Cardiac fibroblast (primary cell): ENCODE results near the gene NPAS3.

Experiments used
- DNase-seq, 2 donors: peaks; one replicate each; pipeline versions ENCODE4 v3.0.0 to v3.0.0-alpha.2; 2010; ENCODE audit warnings: low read depth in 2 of 2
- H3K4me3 ChIP-seq, 2 donors: replicated peaks in 1 of 2; 1 replicate in 1 of 2; 2 replicates in 1 of 2; pipeline ENCODE4 v1.5.1; 2011; ENCODE audit warnings: low read depth in 2 of 2, low read length in 2 of 2, mild to moderate bottlenecking in 2 of 2, moderate library complexity in 1 of 2
- TF ChIP-seq, protein P1 (sequence below): IDR thresholded peaks from one replicate; pipeline ENCODE4 v1.5.1; 2011; ENCODE audit warnings: low read depth, mild to moderate bottlenecking, low read length, inconsistent platforms

NPAS3 gene

DNA sequence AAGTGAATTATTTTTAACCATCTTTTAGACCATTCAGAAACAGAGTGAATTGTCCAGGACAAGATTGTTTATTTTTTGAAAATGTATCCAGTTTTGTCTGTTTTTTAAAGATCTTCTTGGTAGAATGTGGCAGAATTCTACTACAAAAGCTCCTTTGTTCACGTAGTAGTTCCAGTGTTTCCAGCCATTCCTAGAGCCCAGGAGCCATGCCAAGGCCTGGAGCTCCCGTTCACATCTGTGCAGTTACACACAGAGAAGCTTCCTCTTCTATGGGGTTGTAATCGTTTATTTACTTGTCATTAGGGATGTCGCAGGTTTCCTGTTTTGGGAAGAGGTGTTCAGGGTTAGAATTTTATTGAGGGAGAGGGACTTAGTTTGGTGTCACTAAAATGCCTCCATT, 409.8 kb downstream of the NPAS3 start:
- DNase-seq, result no peak
- no peak overlapping the region for H3K4me3 ChIP-seq
- TF ChIP-seq, protein P1, sequence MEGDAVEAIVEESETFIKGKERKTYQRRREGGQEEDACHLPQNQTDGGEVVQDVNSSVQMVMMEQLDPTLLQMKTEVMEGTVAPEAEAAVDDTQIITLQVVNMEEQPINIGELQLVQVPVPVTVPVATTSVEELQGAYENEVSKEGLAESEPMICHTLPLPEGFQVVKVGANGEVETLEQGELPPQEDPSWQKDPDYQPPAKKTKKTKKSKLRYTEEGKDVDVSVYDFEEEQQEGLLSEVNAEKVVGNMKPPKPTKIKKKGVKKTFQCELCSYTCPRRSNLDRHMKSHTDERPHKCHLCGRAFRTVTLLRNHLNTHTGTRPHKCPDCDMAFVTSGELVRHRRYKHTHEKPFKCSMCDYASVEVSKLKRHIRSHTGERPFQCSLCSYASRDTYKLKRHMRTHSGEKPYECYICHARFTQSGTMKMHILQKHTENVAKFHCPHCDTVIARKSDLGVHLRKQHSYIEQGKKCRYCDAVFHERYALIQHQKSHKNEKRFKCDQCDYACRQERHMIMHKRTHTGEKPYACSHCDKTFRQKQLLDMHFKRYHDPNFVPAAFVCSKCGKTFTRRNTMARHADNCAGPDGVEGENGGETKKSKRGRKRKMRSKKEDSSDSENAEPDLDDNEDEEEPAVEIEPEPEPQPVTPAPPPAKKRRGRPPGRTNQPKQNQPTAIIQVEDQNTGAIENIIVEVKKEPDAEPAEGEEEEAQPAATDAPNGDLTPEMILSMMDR, result no peak

DNA sequence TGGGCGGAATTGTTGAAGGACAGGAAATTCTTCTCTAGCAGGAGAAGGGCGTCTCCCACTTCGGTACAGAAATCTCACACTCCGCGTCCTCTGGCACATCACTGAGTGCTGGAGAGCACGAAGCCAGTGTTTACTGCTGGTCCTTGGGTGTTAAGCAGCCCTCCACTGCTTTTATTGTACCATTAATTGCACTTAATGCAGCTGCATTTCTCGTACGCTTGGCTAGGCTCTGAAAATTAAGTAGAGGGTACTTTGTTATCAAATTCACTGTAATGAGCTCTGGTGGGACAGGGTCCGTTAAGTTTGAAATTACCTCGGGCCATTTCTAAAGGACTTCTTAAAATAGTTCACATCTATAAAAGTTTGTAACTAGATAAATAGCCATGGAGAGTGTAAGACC, 411.2 kb downstream of the NPAS3 start:
- no peak for DNase-seq
- TF ChIP-seq, protein P1, result no peak
- no peak overlapping the region for H3K4me3 ChIP-seq

DNA sequence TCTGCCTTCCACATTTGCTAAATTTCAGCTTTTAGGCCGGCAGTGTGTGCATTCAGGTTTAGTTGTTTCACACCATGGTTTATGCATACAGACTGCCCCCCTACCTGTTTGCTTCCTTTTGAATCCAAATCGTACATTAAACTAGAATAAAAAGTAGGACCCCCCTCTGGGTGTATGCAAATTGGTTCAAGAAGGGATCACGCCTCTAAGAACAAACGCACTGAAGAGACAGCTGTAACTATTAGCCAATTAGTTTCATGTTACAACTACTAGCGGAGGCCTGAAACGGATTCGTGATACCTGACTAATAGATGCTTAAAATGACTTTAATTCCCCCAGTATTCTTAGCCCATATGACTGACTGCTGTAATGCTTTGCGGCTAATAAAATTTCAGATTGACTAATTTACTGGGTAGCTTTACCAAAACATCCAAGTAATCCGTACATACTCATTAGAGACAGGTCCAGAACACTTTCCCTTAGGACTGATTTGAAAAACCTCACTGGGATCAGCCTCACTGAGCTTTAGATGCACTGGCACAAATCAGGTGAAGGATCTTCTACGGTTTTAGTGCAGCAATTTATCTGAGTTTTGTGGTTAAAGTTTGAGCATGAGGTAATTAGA, 411.8 kb downstream of the NPAS3 start:
- TF ChIP-seq, protein P1, result no peak
- DNase-seq, result no peak
- no peak overlapping the region for H3K4me3 ChIP-seq

DNA sequence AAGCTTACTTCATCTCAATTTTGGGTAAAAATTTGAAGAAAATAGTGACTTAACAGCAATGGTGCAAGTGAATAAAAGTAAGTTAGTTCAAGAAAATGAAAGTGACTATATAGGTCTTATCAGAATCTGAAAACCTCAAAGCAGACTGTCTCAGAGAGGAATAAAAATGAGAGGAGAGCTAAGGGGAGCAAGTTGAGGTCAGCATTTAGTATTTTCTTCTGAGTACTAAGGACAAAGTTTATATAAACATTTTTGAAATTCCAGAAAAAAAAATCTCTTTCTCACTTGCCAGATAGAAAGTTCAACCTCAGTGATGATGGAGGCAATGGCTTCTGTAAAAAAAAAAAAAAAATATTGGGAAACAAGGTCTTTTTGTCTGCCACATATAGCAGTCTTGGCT, 414.1 kb downstream of the NPAS3 start:
- no peak overlapping the region for H3K4me3 ChIP-seq
- no peak for DNase-seq
- TF ChIP-seq, protein P1, result no peak

DNA sequence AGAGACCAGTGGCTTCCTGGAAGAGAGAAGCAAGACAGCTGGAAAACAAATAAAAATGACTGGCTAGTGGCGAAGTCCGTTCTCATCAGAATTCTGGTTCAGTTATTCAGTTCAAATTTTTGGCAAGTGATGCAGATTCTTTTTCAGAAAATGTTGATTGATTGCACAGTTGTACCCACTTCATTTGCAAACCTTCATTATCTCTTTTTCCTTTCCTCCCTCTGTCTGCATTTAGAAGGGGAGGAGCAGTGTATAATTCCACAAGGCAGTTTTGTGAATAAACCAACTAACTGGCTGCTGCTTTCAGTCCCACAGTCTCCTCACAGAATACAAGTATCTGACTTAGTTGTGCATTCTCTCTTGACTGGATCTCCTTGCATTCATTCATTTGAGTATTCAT, 417.5 kb downstream of the NPAS3 start:
- no peak for DNase-seq
- TF ChIP-seq, protein P1, result no peak
- no peak overlapping the region for H3K4me3 ChIP-seq

DNA sequence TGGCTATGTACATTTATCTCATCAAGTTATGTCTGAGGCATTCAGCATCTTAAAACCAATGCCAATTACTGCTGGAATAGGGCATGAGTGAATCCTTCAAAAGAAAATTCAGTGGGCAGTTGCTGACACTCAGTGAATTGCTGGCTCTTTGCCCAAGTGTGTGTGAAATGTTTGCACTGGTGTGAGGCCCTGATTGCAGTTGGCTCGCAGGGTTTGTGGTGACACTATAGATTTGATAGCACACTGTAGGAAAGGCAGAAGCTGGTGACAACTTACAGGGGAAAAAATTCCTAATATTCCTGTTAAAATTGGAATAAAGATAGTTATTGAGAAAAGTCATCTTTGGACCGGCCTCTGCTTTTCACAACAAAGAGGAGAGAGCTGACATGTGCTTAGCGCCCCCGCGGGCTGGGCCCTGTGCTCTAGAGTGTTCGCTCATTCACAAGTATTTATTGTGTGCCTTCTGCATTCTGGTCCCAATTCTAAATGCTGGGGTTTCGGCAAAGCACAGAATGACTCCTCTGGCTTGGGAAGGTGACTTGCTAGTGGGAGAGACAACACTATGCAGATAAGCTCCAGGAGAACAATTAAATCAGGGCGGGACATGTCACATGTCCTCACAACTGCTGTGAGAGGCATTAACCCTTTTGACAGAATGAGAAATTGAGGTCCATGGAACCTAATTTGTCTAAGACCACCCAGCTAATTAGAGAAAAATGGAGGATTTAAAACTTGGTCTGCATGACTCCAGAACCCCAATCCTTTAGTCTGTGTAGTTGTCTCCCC, 418.7 kb downstream of the NPAS3 start:
- TF ChIP-seq, protein P1, result no peak
- no peak overlapping the region for H3K4me3 ChIP-seq
- peak in 1 of 2 donors; percentile 29 for DNase-seq
